A549 (cell line): Measurements from ENCODE around the gene PRR15L. TPM values are rescaled to one million over a fixed set of nuclear protein-coding genes. Genes with fewer than 3 reads are reported as not detected.

Source experiments
- ATAC-seq, 2 experiments: fragments of 200-7000 bp in 1 of 2; fragments of >200 bp in 1 of 2; cut with Nextera tagmentation in 1 of 2; cut with Tn5 transposase in 1 of 2; 3 replicates each; pipeline versions ENCODE4 v1.8.0 to v1.9.1; 2018 to 2020; ENCODE audit warnings: mild to moderate bottlenecking in 1 of 2, moderate library complexity in 1 of 2
- CTCF ChIA-PET: fragments of 300-600 bp; sonication (Branson Sonifier 250); formaldehyde crosslinking; extraction: SDS; loops from one replicate; lab custom pipeline; 2021; ENCODE audit warnings: antibody characterized with exemption, inconsistent platforms; lab: Yijun Ruan, JAX
- POLR2A ChIA-PET: fragments of 350-600 bp; formaldehyde crosslinking; extraction: SDS; loops from one replicate; lab custom pipeline; 2021; ENCODE audit warnings: antibody characterized with exemption, inconsistent platforms; lab: Yijun Ruan, JAX
- DNase-seq, 2 experiments: peaks; one replicate each; pipeline versions ENCODE4 v3.0.0 to v3.0.0-alpha.2; 2011 to 2016; ENCODE audit warnings: low read depth in 1 of 2, low spot score in 1 of 2
- FAIRE-seq: peaks from 2 replicates; lab custom pipeline; 2011; peaks lifted over from hg19 to GRCh38; lab: Jason Lieb, UNC
- H3K27ac ChIP-seq, 2 experiments: fragments of >200 bp; sonication (Bioruptor Twin); formaldehyde crosslinking; 3 replicates each; pipeline ENCODE4 v1.5.1; 2016 to 2017
- H3K4me1 ChIP-seq: fragments of >200 bp; sonication (Bioruptor Twin); formaldehyde crosslinking; 3 replicates; pipeline ENCODE4 v1.6.1; 2016
- H3K4me2 ChIP-seq: fragments of >200 bp; sonication (Bioruptor Twin); formaldehyde crosslinking; 3 replicates; pipeline ENCODE4 v1.6.1; 2016
- H3K4me3 ChIP-seq: fragments of >200 bp; sonication (Bioruptor Twin); formaldehyde crosslinking; 3 replicates; pipeline ENCODE4 v1.5.1; 2016
- H3K9me3 ChIP-seq: fragments of >200 bp; sonication (Bioruptor Twin); formaldehyde crosslinking; 3 replicates; pipeline ENCODE4 v1.6.1; 2016
- ESRRA ChIP-seq: fragments of 150-350 bp; IDR thresholded peaks from 2 replicates; pipeline ENCODE4 v1.6.1; 2014; ENCODE audit warnings: mild to moderate bottlenecking, low read length, borderline replicate concordance
- FOSL2 ChIP-seq, 2 experiments: fragments of 450-650 bp in 1 of 2; fragments of >200 bp in 1 of 2; sonication (Bioruptor Twin) in 1 of 2; formaldehyde crosslinking; IDR thresholded peaks; 2 replicates each; pipeline versions ENCODE4 v1.5.0 to v1.6.1; 2016 to 2020; ENCODE audit warnings: mild to moderate bottlenecking in 1 of 2, moderate library complexity in 1 of 2
- FOXS1 ChIP-seq: fragments of 250-450 bp; sonication (Bioruptor Pico); IDR thresholded peaks from 2 replicates; pipeline ENCODE4 v1.5.0; 2020; ENCODE audit warnings: mild to moderate bottlenecking, moderate library complexity
- HOXB5 ChIP-seq: fragments of 250-450 bp; sonication (Bioruptor Pico); IDR thresholded peaks from 2 replicates; pipeline ENCODE4 v1.5.0; 2020; ENCODE audit warnings: mild to moderate bottlenecking, moderate library complexity
- JUN ChIP-seq, 2 experiments: fragments of >200 bp; sonication (Bioruptor Twin); formaldehyde crosslinking; IDR thresholded peaks; 2 replicates in 1 of 2; 3 replicates in 1 of 2; pipeline ENCODE4 v1.6.1; 2016 to 2017
- JUNB ChIP-seq: fragments of >200 bp; sonication (Bioruptor Twin); formaldehyde crosslinking; IDR thresholded peaks from 2 replicates; pipeline ENCODE4 v1.6.1; 2016
- KDM1A ChIP-seq: fragments of 200-600 bp; sonication (generic); IDR thresholded peaks from 2 replicates; pipeline ENCODE4 v1.6.1; 2016; ENCODE audit warnings: low read depth, mild to moderate bottlenecking
- MAZ ChIP-seq: fragments of 150-350 bp; IDR thresholded peaks from 2 replicates; pipeline ENCODE4 v1.6.1; 2014; ENCODE audit warnings: antibody characterized with exemption, low read depth, low read length, borderline replicate concordance
- NR3C1 ChIP-seq: fragments of >200 bp; sonication (Bioruptor Twin); formaldehyde crosslinking; IDR thresholded peaks from 3 replicates; pipeline ENCODE4 v1.6.1; 2017
- RCOR1 ChIP-seq: fragments of 150-350 bp; IDR thresholded peaks from 2 replicates; pipeline ENCODE4 v1.6.1; 2014; ENCODE audit warnings: antibody characterized with exemption, low read length, low read depth
- SMC3 ChIP-seq: fragments of >200 bp; sonication (Bioruptor Twin); formaldehyde crosslinking; IDR thresholded peaks from 3 replicates; pipeline ENCODE4 v1.6.1; 2018; ENCODE audit warnings: inconsistent platforms
- ZFP36 ChIP-seq: fragments of 450-650 bp; IDR thresholded peaks from 2 replicates; pipeline ENCODE4 v1.6.1; 2014; ENCODE audit warnings: borderline replicate concordance; ENCODE audit not compliant: partially characterized antibody
- ZNF302 ChIP-seq: fragments of 250-450 bp; sonication (Bioruptor Pico); IDR thresholded peaks from 2 replicates; pipeline ENCODE4 v1.9.0; 2021; ENCODE audit warnings: inconsistent platforms, mild to moderate bottlenecking, moderate library complexity
- ZSCAN20 ChIP-seq: fragments of 250-450 bp; sonication (Bioruptor Pico); IDR thresholded peaks from 2 replicates; pipeline ENCODE4 v1.8.0; 2022; ENCODE audit warnings: mild to moderate bottlenecking, moderate library complexity
- WGBS: methylation state at CpG from one replicate; pipeline ENCODE4 v1.1.6; 2017; ENCODE audit errors: missing lambda C conversion rate; 5-methylcytosine and 5-hydroxymethylcytosine counted together
- polyA plus RNA-seq, 4 experiments: library from polyadenylated mRNA; depleted of rRNA in 3 of 4; stranded (reverse); fragments of >200 nt; fragmentation: RNase III in 1 of 4; extraction: RNeasy Plus Mini Kit Qiagen cat#74134 plus additional on column Dnase treatment in 1 of 4; gene quantifications; 2 replicates in 3 of 4; 3 replicates in 1 of 4; pipeline ENCODE4 v1.2.3, GENCODE V29; 2011 to 2017
- TF ChIP-seq, protein P1 (sequence below): fragments of >200 bp; sonication (Bioruptor Twin); formaldehyde crosslinking; IDR thresholded peaks from 2 replicates; pipeline ENCODE4 v1.6.1; 2016
- TF ChIP-seq, protein P2 (sequence below): fragments of 150-350 bp; IDR thresholded peaks from 2 replicates; pipeline ENCODE4 v1.6.1; 2014; ENCODE audit warnings: low read depth, mild to moderate bottlenecking, low read length
- TF ChIP-seq, protein P3 (sequence below): IDR thresholded peaks from 2 replicates; pipeline ENCODE4 v1.6.1; 2012
- TF ChIP-seq, protein P4 (sequence below): fragments of 200-600 bp; sonication (generic); IDR thresholded peaks from 2 replicates; pipeline ENCODE4 v1.6.1; 2016; ENCODE audit warnings: antibody characterized with exemption, mild to moderate bottlenecking, moderate library complexity
- TF ChIP-seq, protein P5 (sequence below): IDR thresholded peaks from 2 replicates; pipeline ENCODE4 v1.6.1; 2012

PRR15L gene
- polyA plus RNA-seq, 2 of the 4 experiments (the other 2 are of a cell fraction) = 1.6 to 2.2 TPM

DNA sequence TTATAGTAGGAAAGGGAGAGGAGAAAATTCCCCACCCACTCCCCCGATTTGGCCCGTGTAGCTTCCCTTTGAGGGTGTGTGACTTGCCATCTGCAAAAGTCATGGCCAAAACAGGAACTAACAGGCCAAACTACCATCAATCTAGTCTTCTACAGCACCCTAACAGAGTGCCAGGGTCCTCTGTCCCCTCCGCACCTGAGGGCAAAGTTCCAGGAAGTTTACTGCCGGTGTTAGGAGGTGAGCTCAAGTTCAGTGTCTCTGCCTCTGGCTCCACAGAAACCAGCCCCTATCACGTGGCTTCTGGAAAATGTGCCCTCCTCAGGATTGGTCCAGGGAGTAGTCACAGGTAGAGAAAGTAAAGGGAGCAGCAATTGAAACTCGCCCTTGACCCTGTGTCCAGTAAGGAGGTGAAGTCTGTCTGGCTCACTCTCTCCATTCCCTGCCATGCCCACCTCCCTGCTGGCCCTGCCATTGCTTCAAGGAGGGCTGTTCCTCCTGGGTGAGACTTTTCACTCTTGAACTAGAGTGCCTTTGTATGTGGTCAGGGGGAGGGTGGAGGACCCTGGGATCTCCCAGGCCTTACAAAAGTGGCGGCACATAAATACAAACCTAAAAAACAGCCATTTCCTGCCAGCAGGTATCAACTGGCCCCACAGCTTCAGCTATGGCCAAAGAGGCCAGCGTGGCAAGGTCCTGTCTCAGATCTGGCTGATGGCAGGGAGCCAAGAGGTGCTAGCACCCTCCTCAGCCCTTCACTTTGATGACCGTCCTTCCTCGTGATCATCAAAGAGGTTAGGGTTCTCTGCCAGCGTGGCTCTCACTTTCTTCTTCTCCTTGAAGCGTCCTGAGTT is 5.3 kb downstream of the PRR15L start:
- Histone ChIP-seq H3K4me1 (peaks cover 57% of the 10 kb centered on the region), H3K9me3 (no peaks in the 10 kb centered on the region), H3K4me2 (no peak overlapping the region), H3K4me3 (no peak overlapping the region), H3K27ac (no peak overlapping the region; a peak in 1 of 6 replicates)
- no peak for TF ChIP-seq NR3C1
- TF ChIP-seq, protein P1, sequence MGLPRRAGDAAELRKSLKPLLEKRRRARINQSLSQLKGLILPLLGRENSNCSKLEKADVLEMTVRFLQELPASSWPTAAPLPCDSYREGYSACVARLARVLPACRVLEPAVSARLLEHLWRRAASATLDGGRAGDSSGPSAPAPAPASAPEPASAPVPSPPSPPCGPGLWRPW = no peak
- TF ChIP-seq FOXS1 (CRISPR knock-in tag) = no peak
- TF ChIP-seq MAZ = no peak
- no peak for TF ChIP-seq FOSL2 (IDR thresholded peaks at IDR 0.05)
- no peak for TF ChIP-seq FOSL2 (CRISPR knock-in tag; IDR thresholded peaks at IDR 0.05)
- no peak for TF ChIP-seq ZSCAN20 (CRISPR knock-in tag)
- no peak for TF ChIP-seq RCOR1
- TF ChIP-seq SMC3 = no peak
- no peak for TF ChIP-seq ZNF302 (CRISPR knock-in tag)
- no peak for TF ChIP-seq HOXB5 (CRISPR knock-in tag)
- TF ChIP-seq ZFP36 = no peak
- TF ChIP-seq KDM1A = no peak
- TF ChIP-seq, protein P2, sequence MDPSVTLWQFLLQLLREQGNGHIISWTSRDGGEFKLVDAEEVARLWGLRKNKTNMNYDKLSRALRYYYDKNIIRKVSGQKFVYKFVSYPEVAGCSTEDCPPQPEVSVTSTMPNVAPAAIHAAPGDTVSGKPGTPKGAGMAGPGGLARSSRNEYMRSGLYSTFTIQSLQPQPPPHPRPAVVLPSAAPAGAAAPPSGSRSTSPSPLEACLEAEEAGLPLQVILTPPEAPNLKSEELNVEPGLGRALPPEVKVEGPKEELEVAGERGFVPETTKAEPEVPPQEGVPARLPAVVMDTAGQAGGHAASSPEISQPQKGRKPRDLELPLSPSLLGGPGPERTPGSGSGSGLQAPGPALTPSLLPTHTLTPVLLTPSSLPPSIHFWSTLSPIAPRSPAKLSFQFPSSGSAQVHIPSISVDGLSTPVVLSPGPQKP = no peak
- TF ChIP-seq ESRRA = no peak
- no peak for TF ChIP-seq JUN (IDR thresholded peaks at IDR 0.05)
- TF ChIP-seq, protein P3, sequence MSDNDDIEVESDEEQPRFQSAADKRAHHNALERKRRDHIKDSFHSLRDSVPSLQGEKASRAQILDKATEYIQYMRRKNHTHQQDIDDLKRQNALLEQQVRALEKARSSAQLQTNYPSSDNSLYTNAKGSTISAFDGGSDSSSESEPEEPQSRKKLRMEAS = no peak
- TF ChIP-seq, protein P4, sequence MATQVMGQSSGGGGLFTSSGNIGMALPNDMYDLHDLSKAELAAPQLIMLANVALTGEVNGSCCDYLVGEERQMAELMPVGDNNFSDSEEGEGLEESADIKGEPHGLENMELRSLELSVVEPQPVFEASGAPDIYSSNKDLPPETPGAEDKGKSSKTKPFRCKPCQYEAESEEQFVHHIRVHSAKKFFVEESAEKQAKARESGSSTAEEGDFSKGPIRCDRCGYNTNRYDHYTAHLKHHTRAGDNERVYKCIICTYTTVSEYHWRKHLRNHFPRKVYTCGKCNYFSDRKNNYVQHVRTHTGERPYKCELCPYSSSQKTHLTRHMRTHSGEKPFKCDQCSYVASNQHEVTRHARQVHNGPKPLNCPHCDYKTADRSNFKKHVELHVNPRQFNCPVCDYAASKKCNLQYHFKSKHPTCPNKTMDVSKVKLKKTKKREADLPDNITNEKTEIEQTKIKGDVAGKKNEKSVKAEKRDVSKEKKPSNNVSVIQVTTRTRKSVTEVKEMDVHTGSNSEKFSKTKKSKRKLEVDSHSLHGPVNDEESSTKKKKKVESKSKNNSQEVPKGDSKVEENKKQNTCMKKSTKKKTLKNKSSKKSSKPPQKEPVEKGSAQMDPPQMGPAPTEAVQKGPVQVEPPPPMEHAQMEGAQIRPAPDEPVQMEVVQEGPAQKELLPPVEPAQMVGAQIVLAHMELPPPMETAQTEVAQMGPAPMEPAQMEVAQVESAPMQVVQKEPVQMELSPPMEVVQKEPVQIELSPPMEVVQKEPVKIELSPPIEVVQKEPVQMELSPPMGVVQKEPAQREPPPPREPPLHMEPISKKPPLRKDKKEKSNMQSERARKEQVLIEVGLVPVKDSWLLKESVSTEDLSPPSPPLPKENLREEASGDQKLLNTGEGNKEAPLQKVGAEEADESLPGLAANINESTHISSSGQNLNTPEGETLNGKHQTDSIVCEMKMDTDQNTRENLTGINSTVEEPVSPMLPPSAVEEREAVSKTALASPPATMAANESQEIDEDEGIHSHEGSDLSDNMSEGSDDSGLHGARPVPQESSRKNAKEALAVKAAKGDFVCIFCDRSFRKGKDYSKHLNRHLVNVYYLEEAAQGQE = no peak
- TF ChIP-seq JUNB = no peak
- TF ChIP-seq, protein P5, sequence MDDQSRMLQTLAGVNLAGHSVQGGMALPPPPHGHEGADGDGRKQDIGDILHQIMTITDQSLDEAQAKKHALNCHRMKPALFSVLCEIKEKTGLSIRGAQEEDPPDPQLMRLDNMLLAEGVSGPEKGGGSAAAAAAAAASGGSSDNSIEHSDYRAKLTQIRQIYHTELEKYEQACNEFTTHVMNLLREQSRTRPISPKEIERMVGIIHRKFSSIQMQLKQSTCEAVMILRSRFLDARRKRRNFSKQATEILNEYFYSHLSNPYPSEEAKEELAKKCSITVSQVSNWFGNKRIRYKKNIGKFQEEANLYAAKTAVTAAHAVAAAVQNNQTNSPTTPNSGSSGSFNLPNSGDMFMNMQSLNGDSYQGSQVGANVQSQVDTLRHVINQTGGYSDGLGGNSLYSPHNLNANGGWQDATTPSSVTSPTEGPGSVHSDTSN = no peak
- FAIRE-seq (no peak), ATAC-seq (no peak), DNase-seq (no peak)
- POLR2A ChIA-PET = no interaction called here
- WGBS = 93% methylated on average over 12 of the region's 12 CpGs
- CTCF ChIA-PET = interaction anchor here (0.8 to 24.7 kb wide), 6 partner anchors 20 to 685 kb away, joined by 3 to 1426 read pairs (median 190); partner anchors contain the start of genes CDK5RAP3, PNPO, PRR15L and SCRN2
